Smooth muscle cell (in vitro differentiated cells): ENCODE data around the gene KLHL28. TPM values are rescaled to one million over a fixed set of nuclear protein-coding genes. Genes with fewer than 3 reads are reported as not detected.

Experiments used
- DNase-seq: peaks from one replicate; lab custom pipeline; 2025; ENCODE audit not compliant: unreplicated experiment; lab: John Stamatoyannopoulos, UW
- H2AFZ ChIP-seq: fragments of 200-600 bp; sonication (generic); 2 replicates; pipeline ENCODE4 v1.6.0; 2016; ENCODE audit warnings: antibody characterized with exemption, low read depth, mild to moderate bottlenecking
- H3F3A ChIP-seq: fragments of 200-600 bp; sonication (generic); 2 replicates; pipeline ENCODE4 v1.6.0; 2017; ENCODE audit warnings: antibody characterized with exemption, low read depth
- H3K27ac ChIP-seq: fragments of 200-600 bp; sonication (generic); 2 replicates; pipeline ENCODE4 v1.5.1; 2016; ENCODE audit warnings: low read depth, mild to moderate bottlenecking
- H3K27me3 ChIP-seq: fragments of 200-600 bp; sonication (generic); 2 replicates; pipeline ENCODE4 v1.6.1; 2016; ENCODE audit warnings: low read depth, mild to moderate bottlenecking
- H3K36me3 ChIP-seq: fragments of 200-600 bp; sonication (generic); 2 replicates; pipeline ENCODE4 v1.5.1; 2016; ENCODE audit warnings: low read depth
- H3K4me1 ChIP-seq: fragments of 200-600 bp; sonication (generic); 2 replicates; pipeline ENCODE4 v1.5.1; 2016; ENCODE audit warnings: low read depth
- H3K4me2 ChIP-seq: fragments of 200-600 bp; sonication (generic); 2 replicates; pipeline ENCODE4 v1.6.0; 2016; ENCODE audit warnings: mild to moderate bottlenecking
- H3K4me3 ChIP-seq: fragments of 200-600 bp; sonication (generic); 2 replicates; pipeline ENCODE4 v1.5.1; 2016; ENCODE audit warnings: mild to moderate bottlenecking
- H3K79me2 ChIP-seq: fragments of 200-600 bp; sonication (generic); 2 replicates; pipeline ENCODE4 v1.6.0; 2016; ENCODE audit warnings: low read depth, mild to moderate bottlenecking
- H3K9ac ChIP-seq: fragments of 200-600 bp; sonication (generic); 2 replicates; pipeline ENCODE4 v1.6.0; 2016; ENCODE audit warnings: low read depth
- H3K9me3 ChIP-seq: fragments of 200-600 bp; sonication (generic); replicated peaks from 2 replicates; pipeline ENCODE4 v1.5.1; 2016; ENCODE audit warnings: low read depth
- H4K20me1 ChIP-seq: fragments of 200-600 bp; sonication (generic); 2 replicates; pipeline ENCODE4 v1.6.0; 2016; ENCODE audit warnings: low read depth
- WGBS: methylation state at CpG from one replicate; pipeline ENCODE4 v1.1.7; 2016; ENCODE audit warnings: low lambda C conversion rate; 5-methylcytosine and 5-hydroxymethylcytosine counted together
- polyA plus RNA-seq: library from polyadenylated mRNA; unstranded; fragments of >200 nt; fragmentation: Nextera tagmentation; extraction: Ambion mirVana; gene quantifications from 2 replicates; pipeline ENCODE4 v1.2.1, GENCODE V29; 2016
- total RNA-seq: library from RNA; depleted of rRNA; stranded (reverse); fragments of >200 nt; gene quantifications from 2 replicates; pipeline ENCODE4 v1.2.3, GENCODE V29; 2014
- TF ChIP-seq, protein P1 (sequence below): fragments of 200-600 bp; sonication (generic); IDR thresholded peaks from 2 replicates; pipeline ENCODE4 v1.5.1; 2017; ENCODE audit warnings: borderline replicate concordance, mild to moderate bottlenecking, antibody characterized with exemption; ENCODE audit not compliant: insufficient read depth, poor library complexity, severe bottlenecking

KLHL28 gene
- total and polyA plus RNA-seq, 2 experiments from 2014 or later, result 10.5 to 21.3 TPM

- H4K20me1 ChIP-seq, result peaks cover 72% of the 10 kb centered on the region
- H3K4me3 ChIP-seq, result peak overlapping the region; percentile 79
- no peak overlapping the region for H3K27ac ChIP-seq
- 92% methylated on average over 3 of the region's 3 CpGs for WGBS
- H3K27me3 ChIP-seq, result no peaks in the 10 kb centered on the region
- H3K4me1 ChIP-seq, result peaks cover 25% of the 10 kb centered on the region
- H3K4me2 ChIP-seq, result peak overlapping the region; percentile 97
- no peak overlapping the region for H3K9ac ChIP-seq
- no peak for DNase-seq
- H3F3A ChIP-seq, result peaks cover 4% of the 10 kb centered on the region
- no peaks in the 10 kb centered on the region for H3K9me3 ChIP-seq
- no peak overlapping the region for H2AFZ ChIP-seq
- TF ChIP-seq, protein P1, sequence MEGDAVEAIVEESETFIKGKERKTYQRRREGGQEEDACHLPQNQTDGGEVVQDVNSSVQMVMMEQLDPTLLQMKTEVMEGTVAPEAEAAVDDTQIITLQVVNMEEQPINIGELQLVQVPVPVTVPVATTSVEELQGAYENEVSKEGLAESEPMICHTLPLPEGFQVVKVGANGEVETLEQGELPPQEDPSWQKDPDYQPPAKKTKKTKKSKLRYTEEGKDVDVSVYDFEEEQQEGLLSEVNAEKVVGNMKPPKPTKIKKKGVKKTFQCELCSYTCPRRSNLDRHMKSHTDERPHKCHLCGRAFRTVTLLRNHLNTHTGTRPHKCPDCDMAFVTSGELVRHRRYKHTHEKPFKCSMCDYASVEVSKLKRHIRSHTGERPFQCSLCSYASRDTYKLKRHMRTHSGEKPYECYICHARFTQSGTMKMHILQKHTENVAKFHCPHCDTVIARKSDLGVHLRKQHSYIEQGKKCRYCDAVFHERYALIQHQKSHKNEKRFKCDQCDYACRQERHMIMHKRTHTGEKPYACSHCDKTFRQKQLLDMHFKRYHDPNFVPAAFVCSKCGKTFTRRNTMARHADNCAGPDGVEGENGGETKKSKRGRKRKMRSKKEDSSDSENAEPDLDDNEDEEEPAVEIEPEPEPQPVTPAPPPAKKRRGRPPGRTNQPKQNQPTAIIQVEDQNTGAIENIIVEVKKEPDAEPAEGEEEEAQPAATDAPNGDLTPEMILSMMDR, result no peak
- H3K36me3 ChIP-seq, result no peaks in the 10 kb centered on the region
- peaks cover 84% of the 10 kb centered on the region for H3K79me2 ChIP-seq
Observed at GRCh38 chr14:44959538-44959937, 2.2 kb downstream of the KLHL28 start.

- Histone ChIP-seq H3K4me3 (no peak overlapping the region), H3K27ac (no peak overlapping the region), H3K36me3 (peaks cover 5% of the 10 kb centered on the region), H3K9me3 (no peaks in the 10 kb centered on the region), H3F3A (peaks cover 4% of the 10 kb centered on the region), H3K4me2 (no peak overlapping the region), H3K9ac (no peak overlapping the region), H3K27me3 (no peaks in the 10 kb centered on the region), H3K79me2 (peaks cover 90% of the 10 kb centered on the region), H2AFZ (no peak overlapping the region), H4K20me1 (peaks cover 74% of the 10 kb centered on the region), H3K4me1 (peaks cover 11% of the 10 kb centered on the region)
- 100% methylated on average over 3 of the region's 3 CpGs for WGBS
- TF ChIP-seq, protein P1, result no peak
- DNase-seq, result no peak
Observed at GRCh38 chr14:44956866-44957265, 4.9 kb downstream of the KLHL28 start.

DNA sequence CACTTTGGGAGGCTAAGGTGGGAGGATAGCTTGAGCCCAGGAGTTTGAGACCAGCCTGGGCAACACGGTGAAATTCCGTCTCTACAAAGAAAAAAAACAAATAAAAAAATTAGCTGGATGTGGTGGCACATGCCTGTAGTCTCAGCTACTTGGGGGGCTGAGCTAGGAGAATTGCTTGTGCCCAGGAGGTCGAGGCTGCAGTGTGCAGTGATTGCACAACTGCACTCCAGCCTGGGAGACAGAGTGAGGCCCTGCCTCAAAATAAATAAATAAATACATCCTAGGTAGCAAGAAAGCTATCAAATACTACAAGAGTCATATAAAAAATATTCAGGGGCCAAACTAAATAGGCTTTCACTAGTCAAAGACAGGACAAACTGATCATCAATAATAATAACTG lies 6.2 kb downstream of the KLHL28 start:
- no peak overlapping the region for H2AFZ ChIP-seq
- H3K36me3 ChIP-seq, result peaks cover 5% of the 10 kb centered on the region
- H3K4me1 ChIP-seq, result peaks cover 11% of the 10 kb centered on the region
- no peaks in the 10 kb centered on the region for H3F3A ChIP-seq
- peaks cover 98% of the 10 kb centered on the region for H3K79me2 ChIP-seq
- no peak overlapping the region for H3K9ac ChIP-seq
- no peak for DNase-seq
- no peaks in the 10 kb centered on the region for H3K27me3 ChIP-seq
- H3K27ac ChIP-seq, result no peak overlapping the region
- H3K4me3 ChIP-seq, result no peak overlapping the region
- peaks cover 71% of the 10 kb centered on the region for H4K20me1 ChIP-seq
- TF ChIP-seq, protein P1, result no peak
- H3K4me2 ChIP-seq, result no peak overlapping the region
- H3K9me3 ChIP-seq, result no peaks in the 10 kb centered on the region
- WGBS, result 75% methylated on average over 3 of the region's 3 CpGs

- peaks cover 64% of the 10 kb centered on the region for H4K20me1 ChIP-seq
- peaks cover 97% of the 10 kb centered on the region for H3K79me2 ChIP-seq
- H3K27me3 ChIP-seq, result no peaks in the 10 kb centered on the region
- WGBS, result 94% methylated on average over 3 of the region's 3 CpGs
- no peak overlapping the region for H3K9ac ChIP-seq
- H3K27ac ChIP-seq, result no peak overlapping the region
- peaks cover 5% of the 10 kb centered on the region for H3K36me3 ChIP-seq
- no peaks in the 10 kb centered on the region for H3K9me3 ChIP-seq
- peaks cover 4% of the 10 kb centered on the region for H3K4me1 ChIP-seq
- H2AFZ ChIP-seq, result no peak overlapping the region
- no peak overlapping the region for H3K4me2 ChIP-seq
- no peaks in the 10 kb centered on the region for H3F3A ChIP-seq
- TF ChIP-seq, protein P1, result no peak
- H3K4me3 ChIP-seq, result no peak overlapping the region
- no peak for DNase-seq
Observed at GRCh38 chr14:44954750-44955149, 7.0 kb downstream of the KLHL28 start.
